Keratinocyte (primary cell): ENCODE data around the gene MET. TPM values are rescaled to one million over a fixed set of nuclear protein-coding genes. Genes with fewer than 3 reads are reported as not detected.
A peak's percentile ranks its signal among the peaks of the same experiment; 100 is the strongest.

Experiments
- DNase-seq: peaks from one replicate; pipeline ENCODE4 v3.0.0-alpha.2; 2011; ENCODE audit warnings: low read depth, missing footprints, low spot score
- FAIRE-seq: peaks from 2 replicates; lab custom pipeline; 2011; peaks lifted over from hg19 to GRCh38; lab: Jason Lieb, UNC
- H2AFZ ChIP-seq: 2 replicates; pipeline ENCODE4 v1.6.0; 2012; ENCODE audit warnings: low read length, control low read depth, inconsistent platforms; ENCODE audit not compliant: control insufficient read depth
- H3K27ac ChIP-seq: 2 replicates; pipeline ENCODE4 v1.5.1; 2011; ENCODE audit warnings: low read length; ENCODE audit not compliant: control insufficient read depth, insufficient read depth
- H3K27me3 ChIP-seq: 3 replicates; pipeline ENCODE4 v1.6.0; 2011; ENCODE audit warnings: low read length; ENCODE audit not compliant: control insufficient read depth, insufficient read depth; ENCODE audit errors: extremely low read depth
- H3K36me3 ChIP-seq, 2 experiments: 2 replicates in 1 of 2; 3 replicates in 1 of 2; pipeline ENCODE4 v1.5.1; 2011; ENCODE audit warnings: low read length in 2 of 2, mild to moderate bottlenecking in 1 of 2; ENCODE audit not compliant: control insufficient read depth in 2 of 2, insufficient read depth in 2 of 2; ENCODE audit errors: extremely low read depth in 1 of 2
- H3K4me1 ChIP-seq: 3 replicates; pipeline ENCODE4 v1.5.1; 2011; ENCODE audit warnings: low read length; ENCODE audit not compliant: control insufficient read depth, insufficient read depth; ENCODE audit errors: extremely low read depth
- H3K4me2 ChIP-seq: 3 replicates; pipeline ENCODE4 v1.6.0; 2011; ENCODE audit warnings: low read depth, low read length; ENCODE audit not compliant: control insufficient read depth, insufficient read depth; ENCODE audit errors: extremely low read depth
- H3K4me3 ChIP-seq, 3 experiments: fragments of 200-600 bp in 1 of 3; sonication (generic) in 1 of 3; 2 replicates in 2 of 3; 3 replicates in 1 of 3; pipeline ENCODE4 v1.5.1; 2011 to 2016; ENCODE audit warnings: low read length in 3 of 3, mild to moderate bottlenecking in 3 of 3, control low read depth in 2 of 3, inconsistent platforms in 1 of 3, low read depth in 1 of 3, mixed read lengths in 1 of 3, mixed run types in 1 of 3, moderate library complexity in 1 of 3; ENCODE audit not compliant: control insufficient read depth in 2 of 3, insufficient read depth in 2 of 3; ENCODE audit errors: extremely low read depth in 1 of 3
- H3K79me2 ChIP-seq: 2 replicates; pipeline ENCODE4 v1.6.0; 2012; ENCODE audit warnings: low read length; ENCODE audit not compliant: control insufficient read depth, insufficient read depth
- H3K9ac ChIP-seq: 3 replicates; pipeline ENCODE4 v1.6.0; 2011; ENCODE audit warnings: low read length; ENCODE audit not compliant: control insufficient read depth, insufficient read depth; ENCODE audit errors: extremely low read depth
- H3K9me1 ChIP-seq: 3 replicates; pipeline ENCODE4 v1.6.0; 2011; ENCODE audit warnings: low read length; ENCODE audit not compliant: control insufficient read depth, insufficient read depth; ENCODE audit errors: extremely low read depth
- H3K9me3 ChIP-seq: 2 replicates; pipeline ENCODE4 v1.5.1; 2012; ENCODE audit warnings: low read depth, low read length; ENCODE audit not compliant: control insufficient read depth
- H4K20me1 ChIP-seq: 3 replicates; pipeline ENCODE4 v1.6.0; 2011; ENCODE audit warnings: low read length; ENCODE audit not compliant: control insufficient read depth, insufficient read depth; ENCODE audit errors: extremely low read depth
- EZH2 ChIP-seq: IDR thresholded peaks from one replicate; pipeline ENCODE4 v1.6.1; 2012; ENCODE audit warnings: inconsistent platforms, mild to moderate bottlenecking, low read length, moderate library complexity
- dilution Hi-C: fragments of 300-500 bp; cut with MboI; formaldehyde crosslinking; loops from one replicate; pipeline ENCODE4 v1.7.0; 2020; ENCODE audit warnings: low sequenced_read_pairs; ENCODE audit not compliant: extremely low pct_ligation_motif_present
- polyA plus RNA-seq, 5 experiments: library from polyadenylated mRNA; depleted of rRNA in 3 of 5; stranded (reverse) in 3 of 5; stranded (forward) in 1 of 5; unstranded in 1 of 5; fragments of >200 nt; gene quantifications; 1 replicate in 1 of 5; 2 replicates in 3 of 5; 3 replicates in 1 of 5; pipeline versions ENCODE4 v1.2.1 to v1.2.3, GENCODE V29; 2011 to 2012; ENCODE audit warnings: missing spikeins in 2 of 5, low read depth in 1 of 5, low replicate concordance in 1 of 5
- TF ChIP-seq, protein P1 (sequence below), 3 experiments: IDR thresholded peaks in 1 of 3; conservative IDR thresholded peaks in 1 of 3; optimal IDR thresholded peaks in 1 of 3; 2 replicates in 2 of 3; 3 replicates in 1 of 3; pipeline versions ENCODE3 to v1.5.1; 2011; ENCODE audit warnings: low read length in 3 of 3, mild to moderate bottlenecking in 3 of 3, moderate library complexity in 2 of 3, control low read depth in 1 of 3, inconsistent platforms in 1 of 3; ENCODE audit not compliant: insufficient read depth in 2 of 3; ENCODE audit errors: extremely low read depth in 1 of 3

The MET gene
- polyA plus RNA-seq, 1 donor (not counting 4 experiments of a cell fraction or from before 2014, with no cell fraction given): 117 TPM

DNA sequence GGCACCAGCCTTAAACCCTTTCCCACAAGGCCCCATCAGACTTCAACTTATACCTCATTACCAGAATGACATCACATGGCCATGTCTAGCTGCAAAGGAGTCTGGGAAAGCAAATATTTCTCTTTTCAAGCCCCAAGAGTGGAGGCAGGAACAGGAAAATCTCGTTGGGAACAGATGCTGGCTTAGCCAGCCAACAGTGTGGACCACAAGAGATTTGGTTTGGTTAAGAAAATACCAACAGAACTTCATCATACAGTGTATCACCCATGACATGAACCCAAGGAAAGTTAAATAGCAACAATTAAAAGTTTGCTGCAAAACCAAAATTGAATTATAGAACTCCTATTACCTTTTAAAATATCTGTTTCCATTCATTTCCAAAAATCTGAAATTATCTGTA lies 2.2 kb upstream of the MET start:
- Histone ChIP-seq H3K27me3 (no peaks in the 10 kb centered on the region), H2AFZ (no peak overlapping the region), H3K79me2 (peaks cover 26% of the 10 kb centered on the region), H3K4me3 (no peak overlapping the region), H4K20me1 (no peaks in the 10 kb centered on the region), H3K9me3 (no peaks in the 10 kb centered on the region), H3K9me1 (no peaks in the 10 kb centered on the region), H3K9ac (no peak overlapping the region), H3K4me1 (peaks cover 10% of the 10 kb centered on the region), H3K36me3 (no peaks in the 10 kb centered on the region), H3K27ac (no peak overlapping the region), H3K4me2 (no peak overlapping the region)
- dilution Hi-C loops: no loop called here
- DNase-seq (no peak), FAIRE-seq (no peak)
- TF ChIP-seq EZH2: no peak
- TF ChIP-seq, protein P1, sequence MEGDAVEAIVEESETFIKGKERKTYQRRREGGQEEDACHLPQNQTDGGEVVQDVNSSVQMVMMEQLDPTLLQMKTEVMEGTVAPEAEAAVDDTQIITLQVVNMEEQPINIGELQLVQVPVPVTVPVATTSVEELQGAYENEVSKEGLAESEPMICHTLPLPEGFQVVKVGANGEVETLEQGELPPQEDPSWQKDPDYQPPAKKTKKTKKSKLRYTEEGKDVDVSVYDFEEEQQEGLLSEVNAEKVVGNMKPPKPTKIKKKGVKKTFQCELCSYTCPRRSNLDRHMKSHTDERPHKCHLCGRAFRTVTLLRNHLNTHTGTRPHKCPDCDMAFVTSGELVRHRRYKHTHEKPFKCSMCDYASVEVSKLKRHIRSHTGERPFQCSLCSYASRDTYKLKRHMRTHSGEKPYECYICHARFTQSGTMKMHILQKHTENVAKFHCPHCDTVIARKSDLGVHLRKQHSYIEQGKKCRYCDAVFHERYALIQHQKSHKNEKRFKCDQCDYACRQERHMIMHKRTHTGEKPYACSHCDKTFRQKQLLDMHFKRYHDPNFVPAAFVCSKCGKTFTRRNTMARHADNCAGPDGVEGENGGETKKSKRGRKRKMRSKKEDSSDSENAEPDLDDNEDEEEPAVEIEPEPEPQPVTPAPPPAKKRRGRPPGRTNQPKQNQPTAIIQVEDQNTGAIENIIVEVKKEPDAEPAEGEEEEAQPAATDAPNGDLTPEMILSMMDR (optimal IDR thresholded peaks at IDR 0.05 in 1 of 3, IDR thresholded peaks at IDR 0.05 in 1 of 3, conservative IDR thresholded peaks at IDR 0.05 in 1 of 3; ENCODE audit: extremely low read depth in 1 of 3, insufficient read depth in 2 of 3, low read length in 3 of 3): no peak

DNA sequence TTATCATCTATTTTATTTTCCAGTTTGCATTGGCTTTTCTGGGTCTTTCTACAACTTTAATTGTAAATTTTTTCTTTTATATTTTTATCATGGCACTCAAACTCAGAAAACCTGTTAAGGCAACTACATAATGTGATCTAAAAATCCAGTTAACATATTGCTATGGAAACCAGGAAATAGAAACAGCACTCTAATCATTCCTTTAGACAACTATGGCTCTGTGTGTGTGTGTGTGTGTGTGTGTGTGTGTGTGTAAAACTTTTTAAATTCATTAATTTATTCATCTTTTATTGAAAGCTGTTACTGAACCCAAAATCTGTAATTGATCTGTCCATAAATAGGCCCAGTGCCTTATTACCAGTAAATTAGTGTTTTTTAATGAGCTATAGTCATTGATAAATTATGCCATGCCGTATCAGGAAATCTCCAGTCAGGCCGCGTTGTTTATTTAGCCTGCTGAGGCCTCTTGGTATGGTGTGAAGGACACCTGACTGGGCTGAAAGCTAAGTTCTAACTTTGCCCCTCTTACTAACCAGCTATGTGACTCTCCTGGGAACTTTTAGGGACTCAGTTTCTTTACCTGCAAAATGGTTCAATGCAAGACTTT lies 1.5 kb upstream of the MET start:
- no peak for FAIRE-seq
- no peaks in the 10 kb centered on the region for H4K20me1 ChIP-seq
- peak overlapping the region; percentile 100 for H3K9ac ChIP-seq
- H2AFZ ChIP-seq: no peak overlapping the region
- no peak for DNase-seq
- H3K79me2 ChIP-seq: peaks cover 33% of the 10 kb centered on the region
- H3K36me3 ChIP-seq: peaks cover 0 to 2% of the 10 kb centered on the region in 2 experiments
- dilution Hi-C loops: no loop called here
- peak overlapping the region in 2 of 3 experiments; percentile 55 to 82 for H3K4me3 ChIP-seq
- TF ChIP-seq, protein P1 (optimal IDR thresholded peaks at IDR 0.05 in 1 of 3, IDR thresholded peaks at IDR 0.05 in 1 of 3, conservative IDR thresholded peaks at IDR 0.05 in 1 of 3; ENCODE audit: extremely low read depth in 1 of 3, insufficient read depth in 2 of 3, low read length in 3 of 3): no peak
- no peak for TF ChIP-seq EZH2
- H3K4me1 ChIP-seq: peaks cover 17% of the 10 kb centered on the region
- H3K9me3 ChIP-seq: no peaks in the 10 kb centered on the region
- peak overlapping the region; percentile 99 for H3K27ac ChIP-seq
- H3K9me1 ChIP-seq: no peaks in the 10 kb centered on the region
- peak overlapping the region; percentile 77 for H3K4me2 ChIP-seq
- H3K27me3 ChIP-seq: no peaks in the 10 kb centered on the region
